ENCODE results near the gene LGR5.
"Not testable (repeated sequence)": the region's sequence is repeated elsewhere in the genome, so short reads cannot be mapped to it uniquely, and the experiment has no call there.

Gene LGR5

GRCh38 chr12:71552728-71553501 lies 113.3 kb downstream of the LGR5 start:
- no peak for DNase-seq

GRCh38 chr12:71555191-71555590 lies 115.6 kb downstream of the LGR5 start:
- DNase-seq = no peak

- DNase-seq = not testable (repeated sequence)
Measured at GRCh38 chr12:71555789-71556188, 116.2 kb downstream of the LGR5 start.

GRCh38 chr12:71556448-71556847 lies 116.8 kb downstream of the LGR5 start:
- no peak for DNase-seq

- no peak for DNase-seq
Measured at GRCh38 chr12:71556875-71557274, 117.3 kb downstream of the LGR5 start.

GRCh38 chr12:71558445-71558844 lies 118.8 kb downstream of the LGR5 start:
- no peak for DNase-seq

- DNase-seq = no peak
Measured at GRCh38 chr12:71562676-71563595, 123.3 kb downstream of the LGR5 start.

- DNase-seq = no peak
Measured at GRCh38 chr12:71565535-71565934, 125.9 kb downstream of the LGR5 start.

- DNase-seq = no peak
Measured at GRCh38 chr12:71566655-71567054, 127.1 kb downstream of the LGR5 start.

GRCh38 chr12:71567537-71567936 lies 127.9 kb downstream of the LGR5 start:
- DNase-seq = no peak

- DNase-seq = not testable (repeated sequence)
Measured at GRCh38 chr12:71569885-71570284, 130.3 kb downstream of the LGR5 start.

- no peak for DNase-seq
Measured at GRCh38 chr12:71576496-71576895, 136.9 kb downstream of the LGR5 start.

GRCh38 chr12:71578694-71579258 lies 139.2 kb downstream of the LGR5 start:
- DNase-seq = no peak

GRCh38 chr12:71581206-71581605 lies 141.6 kb downstream of the LGR5 start:
- no peak for DNase-seq

GRCh38 chr12:71582925-71583324 lies 143.3 kb downstream of the LGR5 start:
- no peak for DNase-seq

- no peak for DNase-seq
Measured at GRCh38 chr12:71584356-71584755, 144.8 kb downstream of the LGR5 start.

- DNase-seq = no peak
Measured at GRCh38 chr12:71585218-71585617, 145.6 kb downstream of the LGR5 start.

- DNase-seq = no peak
Measured at GRCh38 chr12:71587012-71587411, 147.4 kb downstream of the LGR5 start.

- DNase-seq = no peak
Measured at GRCh38 chr12:71589478-71589881, 149.9 kb downstream of the LGR5 start.

- DNase-seq = no peak
Measured at GRCh38 chr12:71591601-71592000, 152.0 kb downstream of the LGR5 start.

- no peak for DNase-seq
Measured at GRCh38 chr12:71592841-71593240, 153.2 kb downstream of the LGR5 start.

GRCh38 chr12:71594214-71594948 lies 154.8 kb downstream of the LGR5 start:
- no peak for DNase-seq

GRCh38 chr12:71599210-71599609 lies 159.6 kb downstream of the LGR5 start:
- no peak for DNase-seq

All from activated CD4-positive, alpha-beta T cell treated with anti-CD3 and anti-CD28 coated beads, Interleukin-10, Interleukin-2, amounts not matched to agents 100 ng/mL and 50 ng/mL, durations not matched to agents 16 hours and 8 hours (primary cell).